GM19238 (cell line): Measurements from ENCODE around the gene CDC14C.

Experiments
- DNase-seq: peaks from one replicate; pipeline ENCODE4 v3.0.0; 2011; ENCODE audit warnings: low spot score; ENCODE audit not compliant: insufficient read length

The CDC14C gene

GRCh38 chr7:48971173-48971572, 46.8 kb downstream of the CDC14C start:
- no peak for DNase-seq

- DNase-seq = no peak
Observed at GRCh38 chr7:48976253-48976652, 51.9 kb downstream of the CDC14C start.

DNA sequence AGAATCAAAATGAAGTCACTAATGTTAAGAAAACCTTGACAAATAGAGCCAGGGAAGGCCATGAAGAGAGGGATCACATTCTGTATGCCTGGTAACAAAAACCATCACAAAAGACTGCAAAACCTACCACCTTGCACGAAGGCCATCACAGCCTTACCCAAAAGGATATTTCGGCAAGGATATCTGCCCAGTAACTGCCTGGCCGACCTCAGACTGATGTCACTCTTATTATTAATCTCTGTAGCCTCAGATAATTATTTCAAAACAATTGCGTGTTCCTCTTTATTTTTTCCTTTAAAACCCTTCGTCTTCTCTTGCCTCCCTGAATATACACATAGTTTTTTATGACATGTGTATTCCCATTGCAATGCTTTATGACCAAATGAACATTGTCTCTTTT, 52.5 kb downstream of the CDC14C start:
- DNase-seq = no peak
